Measurements from ENCODE around the gene HDAC4. TPM values are rescaled to one million over a fixed set of nuclear protein-coding genes. Genes with fewer than 3 reads are reported as not detected.

Gene HDAC4
- total RNA-seq, 2 experiments from 2014 or later, result 22.6 to 24.5 TPM

DNA sequence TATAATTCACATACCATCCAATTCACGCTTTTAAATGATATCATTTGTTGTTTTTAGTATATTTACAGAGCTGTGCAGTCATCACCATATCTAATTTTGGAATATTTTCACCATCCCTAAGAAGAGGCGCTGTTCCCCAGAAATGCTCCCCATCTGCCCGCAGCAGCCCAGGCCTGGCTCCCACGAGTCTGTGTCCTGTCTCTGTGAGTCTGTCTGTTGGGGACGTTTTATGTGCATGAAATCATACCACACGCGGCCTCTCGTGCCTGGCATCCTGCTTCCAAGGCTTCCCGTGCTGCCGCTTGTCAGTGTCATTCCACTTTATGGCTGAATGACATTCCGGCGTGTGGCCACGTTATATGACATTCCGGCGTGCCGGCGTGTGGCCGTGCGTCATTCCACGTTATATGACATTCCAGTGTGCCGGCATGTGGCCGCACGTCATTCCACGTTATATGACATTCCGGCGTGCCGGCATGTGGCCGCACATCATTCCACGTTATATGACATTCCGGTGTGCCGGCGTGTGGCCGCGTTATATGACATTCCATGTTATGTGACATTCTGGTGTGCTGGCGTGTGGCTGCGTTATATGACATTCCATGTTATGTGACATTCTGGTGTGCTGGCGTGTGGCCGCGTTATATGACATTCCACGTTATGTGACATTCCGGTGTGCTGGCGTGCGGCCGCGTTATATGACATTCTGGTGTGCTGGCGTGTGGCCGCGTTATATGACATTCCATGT, 276.5 kb downstream of the HDAC4 start:
- H3K27ac Mint-ChIP-seq, result no peak overlapping the region
- CTCF ChIA-PET, result no interaction called here

DNA sequence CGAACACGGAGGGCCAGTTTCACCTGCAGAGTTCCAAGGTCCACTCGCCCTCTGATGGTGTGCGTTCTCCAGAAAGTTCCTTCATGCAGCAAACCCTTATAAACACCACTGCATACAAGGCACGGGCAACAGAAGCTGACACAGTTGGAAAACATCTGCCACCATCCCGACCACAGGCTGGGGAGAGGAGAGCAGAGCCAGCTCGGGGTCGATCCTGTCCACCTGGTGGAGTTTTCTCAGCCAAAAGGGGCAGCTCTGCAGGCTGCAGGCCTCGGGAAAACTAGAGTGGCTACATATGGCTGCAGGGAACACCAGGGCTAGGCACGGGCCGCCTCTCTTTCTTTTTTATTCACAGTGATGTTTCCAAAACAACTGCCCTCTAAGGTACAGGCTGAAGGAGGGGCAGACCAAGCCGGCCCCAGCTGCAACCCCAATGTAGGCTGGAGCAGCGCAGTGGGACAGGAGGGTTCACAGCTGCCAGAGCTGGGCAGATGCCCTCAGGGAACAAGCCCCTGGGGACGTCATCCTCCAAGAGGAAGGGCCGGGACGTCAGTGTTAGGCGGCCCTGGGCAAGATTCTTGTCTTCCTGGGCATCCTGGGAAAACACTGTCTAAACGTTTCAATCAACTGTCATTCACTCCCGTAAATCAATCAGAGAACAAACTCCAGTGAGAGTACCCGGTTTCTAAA, 278.3 kb downstream of the HDAC4 start:
- Mint-ChIP-seq H3K9me3 (peaks cover 4% of the 10 kb centered on the region), H3K27ac (no peak overlapping the region), H3K36me3 (ENCODE audit: low read depth) (peaks cover 17% of the 10 kb centered on the region), H3K4me1 (ENCODE audit: low read depth) (peaks cover 11% of the 10 kb centered on the region), H3K4me3 (no peak overlapping the region), H3K27me3 (no peaks in the 10 kb centered on the region)
- DNase-seq (no peak), ATAC-seq (no peak)
- ChIA-PET POLR2A (no interaction called here), CTCF (no interaction called here)
- TF ChIP-seq, protein P1, sequence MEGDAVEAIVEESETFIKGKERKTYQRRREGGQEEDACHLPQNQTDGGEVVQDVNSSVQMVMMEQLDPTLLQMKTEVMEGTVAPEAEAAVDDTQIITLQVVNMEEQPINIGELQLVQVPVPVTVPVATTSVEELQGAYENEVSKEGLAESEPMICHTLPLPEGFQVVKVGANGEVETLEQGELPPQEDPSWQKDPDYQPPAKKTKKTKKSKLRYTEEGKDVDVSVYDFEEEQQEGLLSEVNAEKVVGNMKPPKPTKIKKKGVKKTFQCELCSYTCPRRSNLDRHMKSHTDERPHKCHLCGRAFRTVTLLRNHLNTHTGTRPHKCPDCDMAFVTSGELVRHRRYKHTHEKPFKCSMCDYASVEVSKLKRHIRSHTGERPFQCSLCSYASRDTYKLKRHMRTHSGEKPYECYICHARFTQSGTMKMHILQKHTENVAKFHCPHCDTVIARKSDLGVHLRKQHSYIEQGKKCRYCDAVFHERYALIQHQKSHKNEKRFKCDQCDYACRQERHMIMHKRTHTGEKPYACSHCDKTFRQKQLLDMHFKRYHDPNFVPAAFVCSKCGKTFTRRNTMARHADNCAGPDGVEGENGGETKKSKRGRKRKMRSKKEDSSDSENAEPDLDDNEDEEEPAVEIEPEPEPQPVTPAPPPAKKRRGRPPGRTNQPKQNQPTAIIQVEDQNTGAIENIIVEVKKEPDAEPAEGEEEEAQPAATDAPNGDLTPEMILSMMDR (IDR thresholded peaks at IDR 0.05), result no peak
- intact Hi-C loops (cut with micrococcal nuclease), result no loop called here

More for the DNA sequence above, 276.5 kb downstream of the HDAC4 start:
- Mint-ChIP-seq H3K4me3 (no peak overlapping the region), H3K36me3 (ENCODE audit: low read depth) (peaks cover 17% of the 10 kb centered on the region), H3K4me1 (ENCODE audit: low read depth) (peaks cover 6% of the 10 kb centered on the region), H3K27me3 (no peaks in the 10 kb centered on the region), H3K9me3 (peaks cover 4% of the 10 kb centered on the region)
- intact Hi-C loops (cut with micrococcal nuclease), result no loop called here
- TF ChIP-seq, protein P1 (IDR thresholded peaks at IDR 0.05), result no peak
- POLR2A ChIA-PET, result no interaction called here
- DNase-seq, result no peak
- no peak for ATAC-seq

DNA sequence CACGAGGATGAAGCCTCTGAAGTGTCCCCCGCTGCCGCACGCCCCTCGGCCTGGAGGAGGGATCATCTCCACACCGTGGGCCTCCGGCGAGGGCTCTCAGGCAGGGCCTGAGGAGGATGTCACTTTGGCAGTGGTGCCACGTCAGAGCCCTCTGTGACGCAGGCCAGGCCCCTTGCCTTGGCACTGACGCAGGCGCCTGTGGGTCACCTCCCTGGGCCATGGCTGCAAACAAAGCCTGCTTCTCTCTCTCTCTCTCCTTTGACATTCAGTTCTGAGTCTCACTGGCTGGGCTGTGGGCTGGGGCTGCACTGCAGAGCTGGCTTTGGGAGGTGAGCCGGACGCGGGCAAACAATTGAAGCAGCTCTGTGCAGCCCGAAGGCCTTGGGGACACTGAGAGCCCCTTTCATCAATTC, 279.2 kb downstream of the HDAC4 start:
- DNase-seq (no peak), ATAC-seq (no peak)
- no peak overlapping the region for H3K4me3 Mint-ChIP-seq
- H3K36me3 Mint-ChIP-seq (ENCODE audit: low read depth), result peaks cover 17% of the 10 kb centered on the region
- H3K9me3 Mint-ChIP-seq, result peaks cover 4% of the 10 kb centered on the region
- POLR2A ChIA-PET, result no interaction called here
- intact Hi-C loops (cut with micrococcal nuclease), result no loop called here
- TF ChIP-seq, protein P1 (IDR thresholded peaks at IDR 0.05), result no peak
- CTCF ChIA-PET, result no interaction called here
- peaks cover 11% of the 10 kb centered on the region for H3K4me1 Mint-ChIP-seq (ENCODE audit: low read depth)
- H3K27ac Mint-ChIP-seq, result no peak overlapping the region
- H3K27me3 Mint-ChIP-seq, result no peaks in the 10 kb centered on the region

DNA sequence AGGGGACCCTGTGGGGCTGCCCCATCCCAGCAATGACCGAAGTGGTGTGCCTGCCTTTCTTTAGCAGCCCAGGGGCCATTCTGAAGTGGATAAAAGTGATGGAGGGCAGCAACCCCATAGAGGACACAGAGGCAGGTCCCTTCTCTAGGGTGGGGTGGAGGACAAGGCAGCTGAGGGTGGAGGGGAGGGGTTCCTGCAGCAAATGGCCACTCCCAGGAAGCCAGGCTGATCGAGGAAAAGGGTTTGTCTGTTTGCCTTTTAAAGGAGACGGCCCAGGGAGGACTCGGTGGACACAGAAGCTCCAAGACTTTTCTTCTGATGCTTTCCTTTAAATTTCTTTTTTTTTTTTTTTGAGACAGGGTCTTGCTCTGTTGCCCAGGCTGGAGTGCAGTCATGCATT, 280.2 kb downstream of the HDAC4 start:
- H3K4me3 Mint-ChIP-seq, result no peak overlapping the region
- intact Hi-C loops (cut with micrococcal nuclease), result no loop called here
- no peaks in the 10 kb centered on the region for H3K27me3 Mint-ChIP-seq
- H3K27ac Mint-ChIP-seq, result no peak overlapping the region
- H3K9me3 Mint-ChIP-seq, result peaks cover 4% of the 10 kb centered on the region
- peaks cover 14% of the 10 kb centered on the region for H3K36me3 Mint-ChIP-seq (ENCODE audit: low read depth)
- DNase-seq (no peak), ATAC-seq (no peak)
- H3K4me1 Mint-ChIP-seq (ENCODE audit: low read depth), result peaks cover 11% of the 10 kb centered on the region
- ChIA-PET POLR2A (no interaction called here), CTCF (no interaction called here)
- TF ChIP-seq, protein P1 (IDR thresholded peaks at IDR 0.05), result no peak

All from activated CD8-positive, alpha-beta T cell treated with anti-CD3 and anti-CD28 coated beads for 36 hours (primary cell).